NCI-H1105 treated with DMSO at 0.1 percent for 48 hours (cell line): Measurements from ENCODE around the gene FLAD1.
A peak's percentile ranks its signal among the peaks of the same experiment; 100 is the strongest.

Experiments used
- DNase-seq: peaks from one replicate; lab custom pipeline; 2025; lab: John Stamatoyannopoulos, UW

The FLAD1 gene

GRCh38 chr1:154952664-154953063, 30.5 kb upstream of the FLAD1 start:
- DNase-seq: no peak

- no peak for DNase-seq
Observed at GRCh38 chr1:154953611-154954038, 29.5 kb upstream of the FLAD1 start.

- DNase-seq: no peak
Observed at GRCh38 chr1:154954541-154954940, 28.6 kb upstream of the FLAD1 start.

GRCh38 chr1:154955039-154955717, 28.0 kb upstream of the FLAD1 start:
- peak; percentile 83 for DNase-seq

GRCh38 chr1:154955718-154956543, 27.2 kb upstream of the FLAD1 start, which contains the start of gene PBXIP1:
PBXIP1 (minus strand) TSS chr1:154956099; CDS start chr1:154953721, 2,378 bp downstream.
- DNase-seq: peak; percentile 94

- DNase-seq: no peak
Observed at GRCh38 chr1:154956544-154956941, 26.6 kb upstream of the FLAD1 start.

- no peak for DNase-seq
Observed at GRCh38 chr1:154957091-154957657, 26.0 kb upstream of the FLAD1 start.

GRCh38 chr1:154958036-154958435, 25.1 kb upstream of the FLAD1 start:
- DNase-seq: no peak

GRCh38 chr1:154958681-154959425, 24.3 kb upstream of the FLAD1 start:
- DNase-seq: no peak

GRCh38 chr1:154959426-154959780, 23.7 kb upstream of the FLAD1 start:
- DNase-seq: no peak

- DNase-seq: no peak
Observed at GRCh38 chr1:154960446-154961136, 22.6 kb upstream of the FLAD1 start.

- peak; percentile 67 for DNase-seq
Observed at GRCh38 chr1:154961207-154962155, 21.7 kb upstream of the FLAD1 start, which contains the start of gene PYGO2. PYGO2 (minus strand) TSS chr1:154961782; CDS start chr1:154961576, 206 bp downstream.

GRCh38 chr1:154962156-154962749, 20.9 kb upstream of the FLAD1 start:
- no peak for DNase-seq

- no peak for DNase-seq
Observed at GRCh38 chr1:154962795-154963330, 20.3 kb upstream of the FLAD1 start.

- no peak for DNase-seq
Observed at GRCh38 chr1:154963643-154964042, 19.5 kb upstream of the FLAD1 start.

- DNase-seq: no peak
Observed at GRCh38 chr1:154964359-154964758, 18.8 kb upstream of the FLAD1 start.

- no peak for DNase-seq
Observed at GRCh38 chr1:154966111-154966510, 17.0 kb upstream of the FLAD1 start.

- DNase-seq: no peak
Observed at GRCh38 chr1:154967331-154967950, 15.7 kb upstream of the FLAD1 start.

- no peak for DNase-seq
Observed at GRCh38 chr1:154968731-154969130, 14.4 kb upstream of the FLAD1 start.
